Neutrophil (primary cell): ENCODE results near the gene PDX1.

Experiments
- H3K27ac ChIP-seq: fragments of 200-600 bp; sonication (generic); 2 replicates; pipeline ENCODE4 v1.5.1; 2016; ENCODE audit warnings: mild to moderate bottlenecking, moderate library complexity
- H3K27me3 ChIP-seq: fragments of 200-600 bp; sonication (generic); 2 replicates; pipeline ENCODE4 v1.6.0; 2016; ENCODE audit warnings: mild to moderate bottlenecking
- H3K36me3 ChIP-seq: fragments of 200-600 bp; sonication (generic); 2 replicates; pipeline ENCODE4 v1.5.1; 2017
- H3K4me1 ChIP-seq, 2 experiments: fragments of 200-600 bp in 1 of 2; sonication (generic) in 1 of 2; 1 replicate in 1 of 2; 2 replicates in 1 of 2; pipeline versions ENCODE4 v1.5.1 to v1.6.1; 2013 to 2016; ENCODE audit warnings: low read depth in 1 of 2, low read length in 1 of 2, mild to moderate bottlenecking in 1 of 2, moderate library complexity in 1 of 2; ENCODE audit not compliant: control insufficient read depth in 1 of 2, insufficient read depth in 1 of 2
- H3K4me3 ChIP-seq, 2 experiments: fragments of 200-600 bp in 1 of 2; sonication (generic) in 1 of 2; 1 replicate in 1 of 2; 2 replicates in 1 of 2; pipeline ENCODE4 v1.5.1; 2013 to 2016; ENCODE audit warnings: low read depth in 1 of 2, low read length in 1 of 2, mild to moderate bottlenecking in 1 of 2, moderate library complexity in 1 of 2
- H3K9me3 ChIP-seq: fragments of 200-600 bp; sonication (generic); 2 replicates; pipeline ENCODE4 v1.5.1; 2016
- CTCF ChIP-seq: fragments of 200-600 bp; sonication (generic); IDR thresholded peaks from 2 replicates; pipeline ENCODE4 v1.5.1; 2016; ENCODE audit warnings: antibody characterized with exemption

The PDX1 gene

GRCh38 chr13:27933580-27934328, 14.0 kb downstream of the PDX1 start:
- Histone ChIP-seq H3K4me1 (no peaks in the 10 kb centered on the region), H3K36me3 (no peaks in the 10 kb centered on the region), H3K9me3 (no peaks in the 10 kb centered on the region), H3K27me3 (peaks cover 78% of the 10 kb centered on the region), H3K4me3 (no peak overlapping the region), H3K27ac (no peak overlapping the region)
- TF ChIP-seq CTCF = no peak

GRCh38 chr13:27942972-27943371, 23.2 kb downstream of the PDX1 start:
- no peaks in the 10 kb centered on the region for H3K4me1 ChIP-seq
- TF ChIP-seq CTCF = no peak
- peaks cover 65% of the 10 kb centered on the region for H3K27me3 ChIP-seq
- no peaks in the 10 kb centered on the region for H3K36me3 ChIP-seq
- no peak overlapping the region for H3K27ac ChIP-seq
- H3K9me3 ChIP-seq = no peaks in the 10 kb centered on the region
- H3K4me3 ChIP-seq = no peak overlapping the region

GRCh38 chr13:27952876-27953675, 33.3 kb downstream of the PDX1 start:
- H3K9me3 ChIP-seq = no peaks in the 10 kb centered on the region
- peaks cover 97% of the 10 kb centered on the region for H3K27me3 ChIP-seq
- H3K27ac ChIP-seq = no peak overlapping the region
- H3K4me1 ChIP-seq = peaks cover 9 to 16% of the 10 kb centered on the region in 2 experiments
- no peaks in the 10 kb centered on the region for H3K36me3 ChIP-seq
- H3K4me3 ChIP-seq = no peak overlapping the region
- TF ChIP-seq CTCF = no peak

GRCh38 chr13:27953676-27954405, 34.0 kb downstream of the PDX1 start:
- TF ChIP-seq CTCF = no peak
- H3K27ac ChIP-seq = no peak overlapping the region
- no peaks in the 10 kb centered on the region for H3K36me3 ChIP-seq
- peak overlapping the region; percentile 8 to 49 for H3K4me3 ChIP-seq
- H3K27me3 ChIP-seq = peaks cover 100% of the 10 kb centered on the region
- peaks cover 9 to 16% of the 10 kb centered on the region in 2 experiments for H3K4me1 ChIP-seq
- no peaks in the 10 kb centered on the region for H3K9me3 ChIP-seq

GRCh38 chr13:27954406-27954851, 34.6 kb downstream of the PDX1 start:
- Histone ChIP-seq H3K4me3 (peak overlapping the region; percentile 8 to 49), H3K36me3 (no peaks in the 10 kb centered on the region), H3K9me3 (no peaks in the 10 kb centered on the region), H3K27ac (no peak overlapping the region), H3K27me3 (peaks cover 100% of the 10 kb centered on the region), H3K4me1 (peaks cover 9 to 16% of the 10 kb centered on the region in 2 experiments)
- no peak for TF ChIP-seq CTCF
